Measurements from ENCODE around the gene CEP128.

DNA sequence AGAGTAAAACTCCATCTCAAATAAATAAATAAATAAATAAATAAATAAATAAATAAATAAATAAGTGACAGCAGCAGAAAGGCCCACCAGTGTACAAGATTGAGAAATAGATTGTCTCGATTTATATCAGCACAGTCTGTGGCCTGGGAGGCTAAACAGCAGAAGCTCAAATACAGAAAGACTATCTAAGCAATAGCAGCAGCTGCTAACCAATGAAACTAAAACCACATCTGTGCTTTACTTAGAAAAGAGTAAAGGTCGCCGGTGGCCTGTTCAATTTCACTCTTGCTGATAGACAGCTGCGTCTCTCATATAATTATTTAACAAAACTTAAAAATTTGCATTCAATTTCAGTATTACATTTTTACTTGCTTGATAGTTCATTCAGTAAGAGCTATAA is 325.7 kb downstream of the CEP128 start:
- no peak for TF ChIP-seq EZH2 (IDR thresholded peaks at IDR 0.05)
- no peak for TF ChIP-seq POLR2AphosphoS5 (IDR thresholded peaks at IDR 0.05; ENCODE audit: borderline replicate concordance, low read depth, low read length)
- TF ChIP-seq FOXP2 (optimal IDR thresholded peaks at IDR 0.05; ENCODE audit: control extremely low read depth, extremely low read length, insufficient read depth), result no peak
